K562 (cell line): ENCODE results near the gene YBX3. TPM values are rescaled to one million over a fixed set of nuclear protein-coding genes. Genes with fewer than 3 reads are reported as not detected.

Experiments used
- ATAC-seq: fragments of 200-7000 bp; cut with Tn5 transposase; 3 replicates; pipeline ENCODE4 v1.9.1; 2020; ENCODE audit warnings: moderate library complexity
- BruUV-seq: library from RNA; stranded (reverse); fragments of 400-500 nt; replicated peaks from 2 replicates; lab custom pipeline; 2021; lab: Mats Ljungman, UMichigan
- CTCF ChIA-PET: fragments of 300-600 bp; formaldehyde crosslinking; extraction: SDS; loops from one replicate; lab custom pipeline; 2021; ENCODE audit warnings: low intra/inter-chr PET ratio; lab: Yijun Ruan, JAX
- POLR2A ChIA-PET: fragments of 300-600, 350-650 bp; sonication (Branson Sonifier 250); formaldehyde crosslinking; extraction: SDS; loops from one replicate; lab custom pipeline; 2021; ENCODE audit warnings: antibody characterized with exemption, inconsistent platforms; lab: Yijun Ruan, JAX
- DNase-seq, 4 experiments: peaks; one replicate each; pipeline versions ENCODE4 v3.0.0 to v3.0.0-alpha.2; 2011 to 2018; ENCODE audit warnings: low spot score in 3 of 4, mixed read lengths in 3 of 4; ENCODE audit errors: extremely low read depth in 1 of 4
- FAIRE-seq: peaks from 2 replicates; lab custom pipeline; 2011; peaks lifted over from hg19 to GRCh38; lab: Jason Lieb, UNC
- H2AFZ ChIP-seq: 2 replicates; pipeline ENCODE4 v1.6.0; 2011; ENCODE audit warnings: low read depth, low read length, control low read depth, inconsistent platforms
- H3K27ac ChIP-seq: fragments of 200-600 bp; 3 replicates; pipeline ENCODE4 v1.8.0; 2011; ENCODE audit warnings: low read depth, mild to moderate bottlenecking, control low read depth, inconsistent platforms, low read length, moderate library complexity, mixed read lengths; ENCODE audit errors: extremely low read depth
- H3K27me3 ChIP-seq, 2 experiments: fragments of 300-600 bp in 1 of 2; 2 replicates in 1 of 2; 3 replicates in 1 of 2; pipeline versions ENCODE4 v1.6.0 to v1.8.0; 2011; ENCODE audit warnings: inconsistent platforms in 2 of 2, low read length in 2 of 2, mild to moderate bottlenecking in 1 of 2, mixed read lengths in 1 of 2, moderate library complexity in 1 of 2; ENCODE audit not compliant: control insufficient read depth in 2 of 2, insufficient read depth in 2 of 2
- H3K36me3 ChIP-seq: fragments of 300-600 bp; 3 replicates; pipeline ENCODE4 v1.8.0; 2011; ENCODE audit warnings: mild to moderate bottlenecking, low read length, inconsistent platforms; ENCODE audit not compliant: control insufficient read depth, insufficient read depth
- H3K4me1 ChIP-seq, 2 experiments: fragments of 200-600 bp in 1 of 2; replicated peaks in 1 of 2; 2 replicates in 1 of 2; 3 replicates in 1 of 2; pipeline versions ENCODE4 v1.5.1 to v1.8.0; 2011; ENCODE audit warnings: inconsistent platforms in 2 of 2, low read length in 2 of 2, mild to moderate bottlenecking in 1 of 2, mixed read lengths in 1 of 2, moderate library complexity in 1 of 2; ENCODE audit not compliant: control insufficient read depth in 2 of 2, insufficient read depth in 2 of 2
- H3K4me2 ChIP-seq: 2 replicates; pipeline ENCODE4 v1.6.1; 2011; ENCODE audit warnings: low read length, control low read depth, inconsistent platforms, mixed read lengths; ENCODE audit not compliant: insufficient read depth
- H3K4me3 ChIP-seq: fragments of 200-600 bp; sonication (generic), shearing (Covaris generic); 2 replicates; pipeline ENCODE4 v1.5.1; 2016; ENCODE audit warnings: control low read depth, inconsistent platforms
- H3K79me2 ChIP-seq: fragments of 200-600 bp; 3 replicates; pipeline ENCODE4 v1.8.0; 2011; ENCODE audit warnings: low read length, inconsistent platforms; ENCODE audit not compliant: control insufficient read depth, insufficient read depth
- H3K9ac ChIP-seq, 2 experiments: 2 replicates each; pipeline versions ENCODE4 v1.6.0 to v1.6.1; 2011; ENCODE audit warnings: low read depth in 2 of 2, low read length in 2 of 2, control low read depth in 1 of 2, inconsistent platforms in 1 of 2, mild to moderate bottlenecking in 1 of 2, mixed read lengths in 1 of 2; ENCODE audit not compliant: insufficient read depth in 1 of 2
- H3K9me1 ChIP-seq: one replicate; pipeline ENCODE4 v1.6.0; 2011; ENCODE audit warnings: inconsistent platforms, mild to moderate bottlenecking, low read length, moderate library complexity; ENCODE audit not compliant: control insufficient read depth, insufficient read depth
- H3K9me3 ChIP-seq: replicated peaks from 2 replicates; pipeline ENCODE4 v1.5.1; 2011; ENCODE audit warnings: low read depth, low read length, inconsistent platforms; ENCODE audit not compliant: control insufficient read depth, insufficient read depth
- H4K20me1 ChIP-seq: replicated peaks from 2 replicates; pipeline ENCODE4 v1.6.1; 2011; ENCODE audit warnings: low read length, inconsistent platforms, mixed read lengths; ENCODE audit not compliant: control insufficient read depth, insufficient read depth
- ATF7 ChIP-seq: fragments of 450-650 bp; IDR thresholded peaks from 2 replicates; pipeline ENCODE4 v1.7.1; 2014; ENCODE audit warnings: mild to moderate bottlenecking, moderate library complexity
- MAFG ChIP-seq: fragments of 450-650 bp; conservative IDR thresholded peaks from 2 replicates; pipeline ENCODE4 v1.6.1; 2016; ENCODE audit warnings: missing genetic modification characterization, missing compliant biosample characterization
- MYNN ChIP-seq, 2 experiments: sonication (generic); formaldehyde crosslinking in 1 of 2; IDR thresholded peaks; 2 replicates each; pipeline versions ENCODE4 v1.5.0 to v1.6.1; 2016 to 2020; ENCODE audit warnings: antibody characterized with exemption in 1 of 2, missing genetic modification reagents in 1 of 2
- PHTF2 ChIP-seq: fragments of 250-450 bp; sonication (Bioruptor Pico); IDR thresholded peaks from 2 replicates; pipeline ENCODE4 v1.5.0; 2021; ENCODE audit warnings: mild to moderate bottlenecking
- SFPQ ChIP-seq: fragments of 200-400 bp; formaldehyde crosslinking; IDR thresholded peaks from 2 replicates; pipeline ENCODE4 v1.6.1; 2017; ENCODE audit warnings: mild to moderate bottlenecking, low read depth, low read length, moderate library complexity
- SMAD3 ChIP-seq: fragments of 450-650 bp; formaldehyde crosslinking; conservative IDR thresholded peaks from 2 replicates; pipeline ENCODE4 v1.4.0; 2020; ENCODE audit warnings: mild to moderate bottlenecking
- YBX1 ChIP-seq: fragments of 450-650 bp; IDR thresholded peaks from 2 replicates; pipeline ENCODE4 v1.7.1; 2016; ENCODE audit warnings: mild to moderate bottlenecking
- ZBTB12 ChIP-seq: fragments of 250-450 bp; sonication (Bioruptor Pico); IDR thresholded peaks from 2 replicates; pipeline ENCODE4 v1.4.0; 2020
- ZHX1 ChIP-seq: fragments of 150-350 bp; conservative IDR thresholded peaks from 2 replicates; pipeline ENCODE4 v1.6.1; 2014; ENCODE audit warnings: low read length
- ZNF280B ChIP-seq: fragments of 250-450 bp; sonication (Bioruptor Pico); IDR thresholded peaks from 2 replicates; pipeline ENCODE4 v1.5.1; 2021; ENCODE audit warnings: mild to moderate bottlenecking
- ZNF347 ChIP-seq: fragments of 450-650 bp; formaldehyde crosslinking; IDR thresholded peaks from 2 replicates; pipeline ENCODE4 v1.4.0; 2020; ENCODE audit warnings: low read depth, mild to moderate bottlenecking, moderate library complexity
- ZNF75A ChIP-seq: fragments of 450-650 bp; formaldehyde crosslinking; IDR thresholded peaks from 2 replicates; pipeline ENCODE4 v1.4.0; 2020; ENCODE audit warnings: mild to moderate bottlenecking
- ZNF76 ChIP-seq: fragments of 250-450 bp; sonication (Bioruptor Pico); IDR thresholded peaks from 2 replicates; pipeline ENCODE4 v1.4.0; 2020; ENCODE audit warnings: mild to moderate bottlenecking, moderate library complexity, borderline replicate concordance
- WGBS: fragments of 100-300 bp; shearing (Covaris generic); methylation state at CpG from one replicate; pipeline ENCODE4 v1.1.6; 2016; ENCODE audit warnings: low coverage, mixed read lengths; ENCODE audit not compliant: insufficient coverage; ENCODE audit errors: missing lambda C conversion rate; 5-methylcytosine and 5-hydroxymethylcytosine counted together
- in situ Hi-C: fragments of 300-500 bp; cut with MboI; formaldehyde crosslinking; loops from 4 replicates; pipeline ENCODE4 v1.15.0; 2018; ENCODE audit warnings: inconsistent platforms, mixed read lengths
- intact Hi-C: fragments of 100-400 bp; cut with micrococcal nuclease; formaldehyde crosslinking; loops from 2 replicates; pipeline ENCODE4 v1.14.2; 2022
- polyA plus RNA-seq, 8 experiments: library from polyadenylated mRNA; depleted of rRNA in 4 of 8; stranded (reverse) in 5 of 8; unstranded in 3 of 8; fragments of >200 nt; fragmentation: Nextera tagmentation in 2 of 8; fragmentation: Illumina TruSeq in 1 of 8; extraction: Ambion mirVana in 2 of 8; extraction: Trizol in 1 of 8; gene quantifications; 2 replicates each; pipeline versions ENCODE4 v1.2.1 to v1.2.3, GENCODE V29; 2011 to 2014; ENCODE audit warnings: inconsistent platforms in 1 of 8, missing spikeins in 1 of 8
- total RNA-seq, 7 experiments: library from RNA; depleted of rRNA in 6 of 7; stranded (reverse); fragments of >200 nt in 6 of 7; fragmentation: Illumina TruSeq in 2 of 7; extraction: Trizol in 2 of 7; gene quantifications; 2 replicates each; pipeline versions ENCODE4 v1.2.1 to v1.2.3, GENCODE V29; 2011 to 2021; ENCODE audit warnings: low replicate concordance in 1 of 7

Gene YBX3
- total and polyA plus RNA-seq, 9 of the 15 experiments (the other 6 are each of a cell fraction or from before 2014, with no cell fraction given) = 47.0 to 239 (median 81.5) TPM

GRCh38 chr12:10688042-10688441 is 35.1 kb downstream of the YBX3 start:
- BruUV-seq = no TSS peak
- FAIRE-seq = no peak
- CTCF ChIA-PET = no interaction called here
- Histone ChIP-seq H3K4me3 (no peak overlapping the region), H3K4me2 (no peak overlapping the region), H3K4me1 (no peaks in the 10 kb centered on the region), H2AFZ (no peak overlapping the region), H3K36me3 (no peaks in the 10 kb centered on the region), H4K20me1 (no peaks in the 10 kb centered on the region), H3K9me3 (no peaks in the 10 kb centered on the region), H3K27ac (no peak overlapping the region), H3K9ac (no peak overlapping the region), H3K27me3 (no peaks in the 10 kb centered on the region), H3K79me2 (no peaks in the 10 kb centered on the region), H3K9me1 (no peaks in the 10 kb centered on the region)
- POLR2A ChIA-PET = no interaction called here
- in situ Hi-C loops (no loop called here), intact Hi-C loops (no loop called here)
- 23% methylated on average over 1 of the region's 1 CpG for WGBS
- no peak for ATAC-seq
- DNase-seq = no peak
- TF ChIP-seq ZHX1 (no peak), YBX1 (no peak), ZNF75A (CRISPR knock-in tag) (no peak), PHTF2 (CRISPR knock-in tag) (no peak), ATF7 (no peak), SMAD3 (CRISPR knock-in tag) (no peak), ZNF347 (CRISPR knock-in tag) (no peak), ZBTB12 (CRISPR knock-in tag) (no peak), ZNF76 (CRISPR knock-in tag) (no peak), MYNN (IDR thresholded peaks at IDR 0.05) (no peak), MYNN (CRISPR knock-in tag; IDR thresholded peaks at IDR 0.05) (no peak), ZNF280B (no peak), SFPQ (no peak), MAFG (tag) (no peak)
